GM06990 (cell line): ENCODE measurements around the gene STX10.

Source experiments
- DNase-seq: peaks from one replicate; pipeline ENCODE4 v3.0.0-alpha.2; 2011; ENCODE audit not compliant: insufficient read length; ENCODE audit errors: extremely low read depth
- H3K27me3 ChIP-seq: replicated peaks from 2 replicates; pipeline ENCODE4 v1.6.0; 2011; ENCODE audit warnings: low read length; ENCODE audit not compliant: control insufficient read depth, insufficient read depth
- H3K36me3 ChIP-seq: 2 replicates; pipeline ENCODE4 v1.5.1; 2011; ENCODE audit warnings: low read length; ENCODE audit not compliant: control insufficient read depth, insufficient read depth
- H3K4me3 ChIP-seq: replicated peaks from 2 replicates; pipeline ENCODE4 v1.5.1; 2011; ENCODE audit warnings: low read depth, mild to moderate bottlenecking, control low read depth, low read length
- TF ChIP-seq, protein P1 (sequence below): IDR thresholded peaks from 2 replicates; pipeline ENCODE4 v1.5.1; 2011; ENCODE audit warnings: low read length, control low read depth, mild to moderate bottlenecking, inconsistent platforms; ENCODE audit not compliant: insufficient read depth, poor library complexity, severe bottlenecking

STX10 gene

DNA sequence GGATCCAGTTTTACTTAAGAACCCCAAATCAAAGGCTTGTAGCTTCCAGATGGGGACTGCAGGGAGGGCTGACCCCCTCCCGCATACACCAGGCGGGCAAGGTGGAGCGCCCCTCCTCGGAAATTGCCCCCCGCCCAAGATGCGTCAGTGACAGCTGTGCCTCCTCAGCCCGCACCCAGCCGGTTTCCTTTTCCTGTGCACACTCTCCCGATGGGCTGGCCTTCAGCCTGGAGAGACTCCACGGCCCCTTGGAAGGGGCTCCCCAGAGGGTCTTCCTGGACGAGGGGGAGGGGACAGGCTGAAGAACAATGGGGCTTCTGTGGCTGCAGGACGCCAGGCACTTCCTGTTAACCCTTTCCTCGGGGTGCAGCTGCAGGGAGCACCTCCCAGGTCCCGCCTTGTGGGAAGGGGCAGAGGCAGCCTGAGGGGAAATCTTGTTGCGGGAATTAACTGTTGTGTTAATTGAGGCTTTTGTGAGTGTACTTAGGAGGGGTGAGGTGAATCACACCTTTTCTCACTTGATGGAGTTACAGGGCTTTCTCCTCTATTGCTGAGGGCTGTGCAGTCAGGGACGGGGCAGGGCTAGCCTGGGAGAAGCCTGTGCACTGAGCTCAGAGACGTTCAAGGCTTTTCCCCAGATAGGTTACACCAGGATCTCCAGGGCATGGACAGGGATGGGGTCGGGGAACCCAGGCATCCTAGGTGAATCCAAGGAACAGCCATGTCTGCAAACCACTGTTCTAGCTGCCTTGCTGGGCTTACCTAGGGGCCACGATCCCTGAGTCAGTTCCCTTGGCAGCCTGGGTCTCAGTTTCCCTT lies 14.4 kb upstream of the STX10 start:
- H3K36me3 ChIP-seq: no peaks in the 10 kb centered on the region
- H3K27me3 ChIP-seq: no peaks in the 10 kb centered on the region
- DNase-seq: peak; percentile 53
- H3K4me3 ChIP-seq: peak overlapping the region; percentile 15
- TF ChIP-seq, protein P1, sequence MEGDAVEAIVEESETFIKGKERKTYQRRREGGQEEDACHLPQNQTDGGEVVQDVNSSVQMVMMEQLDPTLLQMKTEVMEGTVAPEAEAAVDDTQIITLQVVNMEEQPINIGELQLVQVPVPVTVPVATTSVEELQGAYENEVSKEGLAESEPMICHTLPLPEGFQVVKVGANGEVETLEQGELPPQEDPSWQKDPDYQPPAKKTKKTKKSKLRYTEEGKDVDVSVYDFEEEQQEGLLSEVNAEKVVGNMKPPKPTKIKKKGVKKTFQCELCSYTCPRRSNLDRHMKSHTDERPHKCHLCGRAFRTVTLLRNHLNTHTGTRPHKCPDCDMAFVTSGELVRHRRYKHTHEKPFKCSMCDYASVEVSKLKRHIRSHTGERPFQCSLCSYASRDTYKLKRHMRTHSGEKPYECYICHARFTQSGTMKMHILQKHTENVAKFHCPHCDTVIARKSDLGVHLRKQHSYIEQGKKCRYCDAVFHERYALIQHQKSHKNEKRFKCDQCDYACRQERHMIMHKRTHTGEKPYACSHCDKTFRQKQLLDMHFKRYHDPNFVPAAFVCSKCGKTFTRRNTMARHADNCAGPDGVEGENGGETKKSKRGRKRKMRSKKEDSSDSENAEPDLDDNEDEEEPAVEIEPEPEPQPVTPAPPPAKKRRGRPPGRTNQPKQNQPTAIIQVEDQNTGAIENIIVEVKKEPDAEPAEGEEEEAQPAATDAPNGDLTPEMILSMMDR: no peak

DNA sequence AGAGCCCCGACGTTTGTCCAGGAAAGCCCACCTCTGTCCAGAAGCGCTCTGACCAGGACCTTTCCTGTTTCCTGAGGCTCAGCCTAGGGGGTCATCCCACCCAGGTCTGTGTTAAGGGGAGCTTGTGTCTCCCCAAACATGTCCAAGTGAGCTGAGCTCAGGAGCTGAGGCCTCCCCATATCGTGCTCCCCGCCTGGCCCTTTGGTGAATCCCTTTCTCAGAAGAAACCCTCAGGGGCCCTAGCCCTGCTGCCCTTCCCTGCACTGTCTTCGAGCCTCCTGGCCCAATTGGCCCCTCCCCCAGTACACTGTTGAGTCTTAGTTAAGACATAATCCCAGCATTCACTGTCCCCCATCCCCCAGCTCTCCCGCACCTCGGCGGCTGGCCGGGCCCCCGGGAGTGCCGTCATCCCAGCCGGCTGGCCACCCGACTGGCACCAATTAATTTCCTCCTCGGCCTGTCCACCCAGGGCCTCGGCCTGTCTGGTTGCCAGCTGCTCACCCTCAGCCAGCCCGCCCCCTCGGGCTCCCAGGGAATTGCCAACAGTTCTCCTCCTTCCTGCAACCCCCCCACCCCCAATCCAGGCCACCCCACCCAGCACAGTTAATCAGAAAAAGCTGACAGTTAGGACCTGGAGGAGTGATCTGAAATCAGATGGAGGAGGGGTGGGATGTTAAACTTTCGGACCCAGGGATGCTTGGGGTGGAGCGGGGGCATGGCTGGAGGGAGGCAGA lies 13.6 kb upstream of the STX10 start:
- Histone ChIP-seq H3K27me3 (no peaks in the 10 kb centered on the region), H3K36me3 (no peaks in the 10 kb centered on the region), H3K4me3 (no peak overlapping the region)
- TF ChIP-seq, protein P1: no peak
- DNase-seq: peak; percentile 68

DNA sequence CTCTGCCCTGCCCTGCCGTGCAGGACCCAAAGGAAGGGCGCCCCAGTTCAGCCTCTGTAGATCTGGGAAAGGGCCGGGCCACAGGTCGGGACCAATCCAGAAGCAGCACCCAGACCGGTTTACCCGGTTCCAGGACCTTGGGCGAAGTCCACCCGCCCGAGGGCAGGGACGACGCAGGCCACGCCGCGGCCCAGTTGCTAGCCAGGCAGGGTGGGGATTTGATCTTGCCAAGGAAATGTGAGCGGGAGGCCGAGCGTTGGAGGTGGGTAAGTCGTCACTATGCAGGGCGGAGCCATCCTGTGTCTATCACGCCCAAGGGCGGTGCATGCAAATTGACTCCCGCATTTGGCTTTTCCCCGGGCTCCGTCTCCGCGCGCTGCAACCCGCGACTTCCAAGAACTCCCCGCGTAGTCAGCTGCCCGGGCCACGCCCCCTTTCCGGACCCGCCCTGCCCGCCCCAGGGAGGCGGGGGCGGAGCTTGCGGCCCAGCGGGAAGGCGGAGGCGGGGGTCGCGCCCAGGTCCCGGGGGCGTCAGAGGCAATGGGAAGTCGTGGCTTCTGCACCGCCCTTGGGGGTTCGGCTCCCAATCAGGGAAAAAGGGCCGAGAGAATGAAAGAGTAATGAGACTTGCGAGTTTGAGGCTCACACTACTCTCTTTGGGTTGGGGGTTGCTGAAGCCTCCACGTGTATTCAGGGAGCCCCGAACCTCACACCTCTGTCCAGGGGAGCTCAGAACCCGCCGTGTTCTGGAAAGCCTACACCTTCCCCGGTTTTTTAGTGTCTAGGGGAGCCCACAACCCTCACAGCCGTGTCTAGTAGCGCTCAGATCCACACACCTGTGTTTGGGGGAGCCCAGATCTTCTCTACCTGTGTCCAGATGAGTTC lies 12.8 kb upstream of the STX10 start:
- Histone ChIP-seq H3K27me3 (no peaks in the 10 kb centered on the region), H3K4me3 (peak overlapping the region; percentile 67), H3K36me3 (no peaks in the 10 kb centered on the region)
- peak; percentile 88 for DNase-seq
- TF ChIP-seq, protein P1: no peak

DNA sequence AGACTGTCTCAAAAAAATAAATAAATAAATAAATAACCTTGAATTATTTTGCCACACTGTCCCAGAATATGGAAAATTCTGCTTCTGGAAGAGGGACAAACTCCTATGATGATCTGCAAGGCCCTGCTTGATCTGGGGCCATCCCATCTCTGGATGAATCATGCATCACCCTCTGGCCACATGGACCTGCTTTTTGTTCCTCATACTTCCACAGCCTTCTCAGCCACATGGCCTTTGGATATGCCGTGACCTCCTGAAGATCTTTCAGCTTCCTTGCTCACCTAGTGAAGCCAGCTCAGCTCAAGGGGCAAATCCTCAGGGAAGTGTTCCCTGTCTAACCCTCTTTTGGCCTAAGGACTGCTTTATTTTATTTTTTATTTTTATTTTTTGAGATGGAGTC lies 10.4 kb upstream of the STX10 start:
- Histone ChIP-seq H3K27me3 (no peaks in the 10 kb centered on the region), H3K36me3 (no peaks in the 10 kb centered on the region), H3K4me3 (no peak overlapping the region)
- no peak for DNase-seq
- TF ChIP-seq, protein P1: no peak

DNA sequence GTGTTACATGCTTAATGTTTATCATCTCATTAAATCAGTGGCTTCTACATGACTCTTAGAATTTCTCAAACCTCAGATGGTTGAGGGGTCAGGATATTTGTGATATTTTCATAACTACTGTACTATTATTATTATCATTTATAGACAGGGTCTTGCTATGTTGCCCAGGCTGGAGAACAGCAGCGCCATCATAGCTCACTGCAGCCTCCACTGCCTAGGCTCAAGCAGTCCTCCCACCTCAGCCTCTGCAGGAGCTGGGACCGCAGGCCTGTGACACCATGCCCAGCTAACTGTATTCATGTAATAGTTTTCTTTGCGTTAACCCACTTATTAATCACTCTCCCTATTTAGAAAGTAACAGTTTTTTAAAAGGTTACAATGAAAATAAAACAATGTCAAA lies 9.5 kb upstream of the STX10 start:
- Histone ChIP-seq H3K27me3 (no peaks in the 10 kb centered on the region), H3K36me3 (no peaks in the 10 kb centered on the region), H3K4me3 (no peak overlapping the region)
- no peak for DNase-seq
- TF ChIP-seq, protein P1: no peak
